GM21360 (cell line): Measurements from ENCODE around the gene TRDMT1.

Experiments used
- ATAC-seq: cut with Tn5 transposase; IDR thresholded peaks from one replicate; pipeline ENCODE4 v1.9.1; 2021; ENCODE audit warnings: mild to moderate bottlenecking, moderate library complexity; ENCODE audit not compliant: unreplicated experiment

The TRDMT1 gene

DNA sequence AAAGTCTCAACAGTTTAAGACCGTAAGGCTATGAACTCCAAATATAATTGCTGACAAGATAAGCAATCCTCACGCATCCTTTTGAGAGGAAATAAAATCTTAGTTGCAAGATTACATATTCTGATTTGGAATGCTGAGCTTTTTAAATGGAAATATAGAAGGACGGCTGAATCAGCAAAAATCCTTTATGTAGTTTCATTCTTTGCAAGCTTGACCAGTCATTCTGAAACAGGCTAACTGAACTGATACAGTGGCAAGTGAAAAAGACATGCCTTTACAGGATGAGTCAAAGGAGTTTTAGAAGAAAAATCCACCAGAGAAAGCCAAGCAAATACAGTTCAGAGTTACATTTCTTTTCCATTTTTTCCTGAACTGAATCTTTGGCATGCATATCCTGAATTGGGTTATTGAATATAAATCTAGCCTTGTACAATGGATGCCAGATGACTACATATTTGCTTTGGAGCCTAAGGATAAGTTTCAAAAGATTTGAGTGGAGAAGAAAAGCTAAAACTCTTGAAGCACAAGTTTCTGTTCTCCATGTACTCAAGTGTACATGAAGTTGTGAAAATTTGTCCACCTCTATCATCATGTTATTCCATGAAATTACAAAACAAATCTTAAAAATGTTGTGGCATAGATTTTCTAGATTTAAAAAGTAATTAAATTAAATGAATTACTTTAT lies 30.9 kb upstream of the TRDMT1 start:
- ATAC-seq, result peak; percentile 21

DNA sequence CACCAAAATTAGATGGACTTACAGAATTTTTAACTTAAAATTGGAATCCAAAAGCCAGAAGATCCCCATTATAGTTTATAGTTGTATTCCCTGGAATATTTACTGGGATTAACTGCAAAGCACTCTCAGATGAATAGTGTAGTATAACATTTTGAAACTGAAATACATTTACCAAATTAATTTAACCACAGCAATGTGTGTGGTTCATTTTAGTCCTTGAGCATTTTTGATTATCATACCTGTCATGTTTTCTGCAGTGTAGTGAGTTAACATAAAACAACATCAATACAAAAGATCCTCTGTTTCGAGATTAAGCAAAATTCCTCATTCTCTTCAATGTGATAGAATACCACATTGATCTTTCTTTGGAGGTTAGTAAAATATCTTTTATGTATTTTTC lies 30.3 kb upstream of the TRDMT1 start:
- ATAC-seq, result no peak

DNA sequence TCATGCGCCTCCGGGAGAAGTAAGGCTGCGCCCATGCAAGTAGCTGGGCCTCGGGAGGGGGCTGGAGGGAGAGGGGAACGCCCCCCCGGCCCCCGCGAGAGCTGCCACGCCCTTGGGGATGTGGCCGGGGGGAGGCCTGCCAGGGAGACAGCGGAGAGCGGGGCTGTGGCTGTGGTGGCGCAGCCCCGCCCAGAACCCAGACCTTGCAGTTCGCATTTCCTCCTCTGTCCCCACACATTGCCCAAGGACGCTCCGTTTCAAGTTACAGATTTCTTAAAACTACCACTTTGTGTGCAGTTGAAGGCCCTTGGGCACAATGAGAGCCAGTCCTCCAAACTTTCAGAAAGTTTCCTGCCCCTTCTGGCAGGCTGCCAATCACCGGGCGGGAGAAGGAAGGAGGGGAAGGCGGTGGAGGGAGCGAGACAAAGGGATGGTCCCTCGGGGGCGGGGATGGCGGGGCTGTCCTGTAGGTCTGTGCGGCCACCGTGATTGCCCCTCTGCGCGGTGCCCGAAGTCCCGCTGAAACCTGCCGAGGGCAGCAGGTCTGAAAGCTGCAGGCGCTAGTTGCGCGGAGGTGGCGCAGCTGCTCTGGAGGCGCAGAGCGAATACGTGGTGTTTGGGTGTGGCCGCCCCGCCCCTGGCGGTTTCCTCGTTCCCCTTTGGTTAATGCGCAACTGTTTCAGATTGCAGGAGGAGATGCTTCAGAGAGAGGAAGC lies 28.7 kb upstream of the TRDMT1 start:
- ATAC-seq, result peak; percentile 62

DNA sequence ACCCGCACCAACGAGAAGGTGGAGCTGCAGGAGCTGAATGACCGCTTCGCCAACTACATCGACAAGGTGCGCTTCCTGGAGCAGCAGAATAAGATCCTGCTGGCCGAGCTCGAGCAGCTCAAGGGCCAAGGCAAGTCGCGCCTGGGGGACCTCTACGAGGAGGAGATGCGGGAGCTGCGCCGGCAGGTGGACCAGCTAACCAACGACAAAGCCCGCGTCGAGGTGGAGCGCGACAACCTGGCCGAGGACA lies 28.2 kb upstream of the TRDMT1 start:
- ATAC-seq, result no peak

GRCh38 chr10:17229016-17229716 lies 27.7 kb upstream of the TRDMT1 start:
- ATAC-seq, result no peak

DNA sequence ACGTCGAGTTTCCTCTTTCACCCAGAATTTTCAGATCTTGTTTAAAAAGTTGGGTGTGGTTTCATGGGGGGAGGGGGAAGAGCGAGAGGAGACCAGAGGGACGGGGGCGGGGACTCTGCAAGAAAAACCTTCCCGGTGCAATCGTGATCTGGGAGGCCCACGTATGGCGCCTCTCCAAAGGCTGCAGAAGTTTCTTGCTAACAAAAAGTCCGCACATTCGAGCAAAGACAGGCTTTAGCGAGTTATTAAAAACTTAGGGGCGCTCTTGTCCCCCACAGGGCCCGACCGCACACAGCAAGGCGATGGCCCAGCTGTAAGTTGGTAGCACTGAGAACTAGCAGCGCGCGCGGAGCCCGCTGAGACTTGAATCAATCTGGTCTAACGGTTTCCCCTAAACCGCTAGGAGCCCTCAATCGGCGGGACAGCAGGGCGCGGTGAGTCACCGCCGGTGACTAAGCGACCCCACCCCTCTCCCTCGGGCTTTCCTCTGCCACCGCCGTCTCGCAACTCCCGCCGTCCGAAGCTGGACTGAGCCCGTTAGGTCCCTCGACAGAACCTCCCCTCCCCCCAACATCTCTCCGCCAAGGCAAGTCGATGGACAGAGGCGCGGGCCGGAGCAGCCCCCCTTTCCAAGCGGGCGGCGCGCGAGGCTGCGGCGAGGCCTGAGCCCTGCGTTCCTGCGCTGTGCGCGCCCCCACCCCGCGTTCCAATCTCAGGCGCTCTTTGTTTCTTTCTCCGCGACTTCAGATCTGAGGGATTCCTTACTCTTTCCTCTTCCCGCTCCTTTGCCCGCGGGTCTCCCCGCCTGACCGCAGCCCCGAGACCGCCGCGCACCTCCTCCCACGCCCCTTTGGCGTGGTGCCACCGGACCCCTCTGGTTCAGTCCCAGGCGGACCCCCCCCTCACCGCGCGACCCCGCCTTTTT lies 26.9 kb upstream of the TRDMT1 start, which contains the start of gene VIM:
Gene VIM, plus strand, starts transcription at position 151 of the 925 bp plus-strand sequence. CDS start 1,182 bp downstream, outside the sequence.
- ATAC-seq, result peak; percentile 38

GRCh38 chr10:17227367-17228090 lies 26.1 kb upstream of the TRDMT1 start:
- peak; percentile 37 for ATAC-seq

DNA sequence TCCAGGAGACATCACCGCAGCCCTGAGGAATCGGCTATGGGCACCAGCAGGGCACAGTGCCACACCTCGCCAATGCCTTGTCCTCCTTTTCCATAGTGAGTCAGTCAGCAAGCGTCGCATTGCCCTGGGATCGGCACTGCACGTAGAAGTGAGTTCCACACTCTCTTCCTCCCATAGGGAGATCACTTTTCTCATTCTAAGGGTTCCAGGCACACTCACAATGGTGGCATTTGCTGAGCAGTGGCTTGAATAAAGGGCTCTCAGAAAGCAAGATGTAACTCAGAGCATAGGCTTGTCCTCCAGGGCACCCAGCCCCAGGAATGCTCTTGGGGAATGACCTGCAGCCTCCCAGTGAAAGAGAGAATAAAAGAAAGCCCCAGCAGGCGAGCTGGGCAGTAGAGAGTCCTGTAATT lies 25.4 kb upstream of the TRDMT1 start:
- ATAC-seq, result no peak

DNA sequence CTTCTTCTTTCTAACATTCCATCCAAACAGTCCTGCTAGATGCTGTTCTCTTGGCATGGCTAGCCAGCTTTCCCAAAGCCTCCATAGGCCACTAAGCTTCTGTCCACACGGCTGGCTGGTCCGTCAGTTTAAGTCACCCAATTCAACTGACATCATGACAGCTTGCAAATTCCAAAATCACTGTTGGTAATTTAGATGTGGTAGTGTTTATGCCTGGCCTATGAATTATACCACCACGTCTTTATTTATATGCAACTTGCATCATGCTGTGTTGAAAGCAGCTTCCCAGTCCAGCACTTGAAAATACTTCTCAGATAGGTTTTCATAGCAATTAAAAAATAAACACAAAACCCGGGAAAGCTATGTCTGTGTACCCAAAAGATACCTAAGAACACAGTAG lies 24.3 kb upstream of the TRDMT1 start:
- ATAC-seq, result no peak

- no peak for ATAC-seq
These were observed 20.9 kb upstream of the TRDMT1 start for GRCh38 chr10:17222329-17222728.

DNA sequence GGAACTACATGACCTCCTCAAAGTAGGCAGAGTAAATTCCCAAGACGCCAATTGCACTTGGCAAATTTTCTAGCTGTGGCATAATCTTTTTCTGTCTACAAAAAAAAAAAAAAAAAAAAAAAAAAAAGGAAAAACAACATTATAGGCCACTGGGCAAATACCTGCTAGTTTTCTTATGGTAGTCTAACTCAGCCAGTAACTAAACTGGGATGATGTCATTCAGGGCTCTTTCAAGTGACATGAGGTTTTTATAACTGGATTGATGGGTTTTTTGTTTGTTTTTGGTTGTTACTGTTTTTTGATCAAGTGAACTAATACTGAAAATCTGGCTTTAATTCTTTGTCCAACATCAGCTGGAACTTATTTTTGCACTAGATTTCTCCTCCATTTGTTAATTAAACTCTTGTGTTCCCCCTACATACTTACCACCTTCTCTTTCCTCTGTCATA lies 19.2 kb upstream of the TRDMT1 start:
- no peak for ATAC-seq

DNA sequence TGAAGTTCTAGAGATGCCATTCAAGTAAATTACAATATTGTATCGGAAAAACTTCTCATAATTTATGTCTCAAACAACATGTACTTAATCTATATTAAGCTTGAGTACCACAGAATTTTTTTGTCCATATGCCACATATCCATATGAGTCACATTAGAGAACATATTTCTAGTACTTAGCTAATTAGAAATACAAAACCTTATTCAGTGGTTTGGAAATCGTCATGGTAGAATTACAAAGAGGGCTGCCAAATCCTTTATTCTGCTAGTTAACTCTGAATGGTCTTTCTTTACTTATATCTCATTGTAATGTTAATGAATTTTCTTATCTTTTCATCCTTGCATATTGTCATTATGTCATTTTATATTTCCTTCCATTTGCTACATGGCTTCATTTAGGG lies 17.6 kb upstream of the TRDMT1 start:
- ATAC-seq, result no peak

GRCh38 chr10:17217631-17218232 lies 16.3 kb upstream of the TRDMT1 start:
- ATAC-seq, result no peak

GRCh38 chr10:17216901-17217395 lies 15.5 kb upstream of the TRDMT1 start:
- no peak for ATAC-seq

GRCh38 chr10:17216217-17216900 lies 14.9 kb upstream of the TRDMT1 start:
- ATAC-seq, result peak; percentile 100

DNA sequence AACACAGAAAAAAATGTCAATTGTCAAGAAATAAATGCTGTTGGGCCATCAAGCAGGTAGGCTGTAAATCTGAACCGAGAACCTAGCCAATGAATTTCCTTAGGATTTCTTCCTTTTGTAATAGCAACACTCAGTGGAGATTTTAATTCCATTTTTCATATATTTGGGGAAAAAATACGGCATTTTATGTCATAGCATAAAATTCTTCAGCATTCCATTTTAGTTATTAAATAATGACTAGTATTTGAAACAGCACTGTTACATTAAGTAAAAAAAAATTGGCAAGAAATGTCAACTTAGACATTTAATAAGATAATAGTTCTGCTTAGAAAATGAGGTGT lies 14.3 kb upstream of the TRDMT1 start:
- no peak for ATAC-seq

- ATAC-seq, result no peak
These were observed 13.7 kb upstream of the TRDMT1 start for GRCh38 chr10:17214971-17215781.

DNA sequence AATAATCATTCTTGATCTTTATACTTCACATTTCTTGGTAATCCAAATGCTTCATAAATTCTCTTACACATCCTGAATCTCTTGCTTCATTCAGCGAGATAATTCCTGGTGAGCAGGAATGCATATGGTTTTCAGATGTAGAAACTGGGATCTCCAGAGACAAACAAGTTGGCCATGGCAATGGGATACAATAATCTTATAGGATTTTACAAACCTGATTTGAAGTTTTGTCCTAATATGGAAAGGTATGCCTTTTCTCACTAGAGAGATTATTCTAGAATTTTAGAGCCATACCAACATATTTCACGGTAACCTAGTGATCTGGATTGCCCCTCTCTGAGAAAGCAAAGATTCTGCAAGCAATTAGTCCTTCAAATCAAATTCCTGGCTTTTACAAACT lies 13.1 kb upstream of the TRDMT1 start:
- ATAC-seq, result no peak
